IPS-20b (cell line): ENCODE results near the gene IGSF23.
"Not testable (repeated sequence)": the region's sequence is repeated elsewhere in the genome, so short reads cannot be mapped to it uniquely, and the experiment has no call there.

ENCODE experiments used
- H3K27ac ChIP-seq: one replicate; pipeline ENCODE4 v1.5.1; 2013; ENCODE audit warnings: low read length
- H3K27me3 ChIP-seq: 2 replicates; pipeline ENCODE4 v1.6.1; 2013; ENCODE audit warnings: mild to moderate bottlenecking, low read length, inconsistent platforms; ENCODE audit not compliant: insufficient read depth
- H3K36me3 ChIP-seq: 2 replicates; pipeline ENCODE4 v1.6.1; 2013; ENCODE audit warnings: low read depth, mild to moderate bottlenecking, inconsistent platforms, low read length, moderate library complexity; ENCODE audit not compliant: insufficient read depth
- H3K4me1 ChIP-seq: 2 replicates; pipeline ENCODE4 v1.6.1; 2013; ENCODE audit warnings: mild to moderate bottlenecking, control low read depth, inconsistent platforms, low read length, moderate library complexity; ENCODE audit not compliant: insufficient read depth
- H3K4me3 ChIP-seq: 2 replicates; pipeline ENCODE4 v1.5.1; 2013; ENCODE audit warnings: mild to moderate bottlenecking, low read length, inconsistent platforms
- H3K9ac ChIP-seq: 2 replicates; pipeline ENCODE4 v1.6.1; 2013; ENCODE audit warnings: low read depth, mild to moderate bottlenecking, inconsistent platforms, low read length, moderate library complexity
- H3K9me3 ChIP-seq: 2 replicates; pipeline ENCODE4 v1.6.1; 2013; ENCODE audit warnings: mild to moderate bottlenecking, low read depth, low read length, inconsistent platforms; ENCODE audit not compliant: insufficient read depth

Gene IGSF23

DNA sequence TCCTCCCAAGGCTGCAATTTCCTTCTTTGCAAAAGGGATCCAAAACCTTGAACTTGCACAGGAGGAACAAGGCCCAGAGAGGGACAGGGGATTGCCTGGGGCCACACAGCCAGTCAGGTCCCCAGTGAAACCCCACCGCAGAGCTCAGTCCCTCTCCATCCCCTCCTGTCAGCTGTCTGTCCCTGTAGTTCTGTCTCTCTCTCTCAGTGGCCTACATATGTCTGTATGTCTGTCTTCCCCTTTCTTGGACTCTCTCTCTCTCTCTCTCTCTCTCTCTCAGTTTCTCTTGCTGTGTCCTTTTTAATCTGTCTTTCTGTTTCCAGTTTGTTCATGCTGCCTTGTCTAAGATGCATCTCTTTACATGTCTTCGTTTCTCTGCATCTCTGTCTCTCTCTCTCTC, 69.4 kb downstream of the IGSF23 start:
- Histone ChIP-seq H3K9ac (no peak overlapping the region), H3K4me3 (no peak overlapping the region), H3K27ac (no peak overlapping the region), H3K9me3 (no peaks in the 10 kb centered on the region), H3K4me1 (no peaks in the 10 kb centered on the region), H3K36me3 (no peaks in the 10 kb centered on the region), H3K27me3 (no peaks in the 10 kb centered on the region)

DNA sequence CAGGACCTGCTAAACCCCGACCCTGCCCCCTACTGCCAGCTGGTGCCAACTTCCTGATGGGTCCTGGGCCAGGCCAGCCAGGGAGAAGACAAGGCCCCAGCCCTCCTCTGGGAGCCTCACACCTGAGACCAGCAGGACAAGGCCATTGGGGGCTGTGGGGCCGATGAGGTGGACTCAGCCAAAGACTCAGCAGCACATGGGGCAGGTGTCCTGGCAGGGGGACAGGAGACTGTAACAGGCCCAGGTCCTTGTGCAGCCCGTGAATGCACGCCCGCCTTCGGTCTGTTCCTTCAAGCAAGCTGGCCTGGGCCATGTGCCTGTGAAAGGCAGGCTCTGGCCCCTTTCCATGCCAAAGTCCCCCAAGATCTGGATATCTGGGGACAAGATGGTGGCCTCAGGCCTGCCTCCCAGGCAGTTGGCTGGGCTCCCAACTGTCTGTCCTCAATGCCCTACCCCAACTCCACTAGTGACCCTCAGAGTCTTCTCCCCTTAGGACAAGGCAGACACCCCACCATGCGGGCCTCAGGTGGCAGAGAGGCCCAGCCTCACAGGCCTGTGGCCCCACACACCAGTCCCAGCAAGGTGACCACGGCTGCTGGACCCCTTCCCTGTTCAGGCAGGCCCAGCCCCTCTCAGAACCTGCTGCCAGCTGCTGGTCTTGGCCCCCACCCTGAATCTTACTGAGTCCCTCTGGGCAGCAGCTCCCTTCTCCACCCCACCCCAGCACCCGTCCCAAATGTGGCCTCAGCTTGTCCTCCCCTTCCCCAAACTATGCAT, 70.3 kb downstream of the IGSF23 start:
- H3K27me3 ChIP-seq, result no peaks in the 10 kb centered on the region
- no peak overlapping the region for H3K4me3 ChIP-seq
- no peak overlapping the region for H3K27ac ChIP-seq
- no peaks in the 10 kb centered on the region for H3K9me3 ChIP-seq
- no peaks in the 10 kb centered on the region for H3K36me3 ChIP-seq
- H3K4me1 ChIP-seq, result no peaks in the 10 kb centered on the region
- H3K9ac ChIP-seq, result no peak overlapping the region

DNA sequence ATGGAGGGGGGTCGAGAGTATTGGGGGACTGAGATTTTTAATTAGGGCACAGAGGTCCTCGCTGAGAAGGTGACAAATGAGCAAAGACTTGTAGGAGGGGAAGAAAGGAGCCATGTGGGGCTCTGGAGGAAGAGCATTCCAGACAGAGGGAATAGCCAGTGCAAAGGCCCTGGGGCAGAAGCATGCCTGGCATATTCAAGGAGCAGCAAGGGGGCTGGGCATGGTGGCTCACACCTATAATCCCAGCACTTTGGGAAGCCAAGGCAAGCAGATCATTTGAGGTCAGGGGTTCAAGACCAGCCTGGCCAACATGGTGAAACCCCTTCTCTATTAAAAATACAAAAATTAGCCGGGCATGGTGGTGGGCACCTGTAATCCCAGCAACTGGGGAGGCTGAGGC, 71.0 kb downstream of the IGSF23 start:
- H3K4me1 ChIP-seq, H3K4me3 ChIP-seq, H3K27me3 ChIP-seq, H3K27ac ChIP-seq, H3K36me3 ChIP-seq, H3K9ac ChIP-seq, H3K9me3 ChIP-seq: not testable (repeated sequence)

DNA sequence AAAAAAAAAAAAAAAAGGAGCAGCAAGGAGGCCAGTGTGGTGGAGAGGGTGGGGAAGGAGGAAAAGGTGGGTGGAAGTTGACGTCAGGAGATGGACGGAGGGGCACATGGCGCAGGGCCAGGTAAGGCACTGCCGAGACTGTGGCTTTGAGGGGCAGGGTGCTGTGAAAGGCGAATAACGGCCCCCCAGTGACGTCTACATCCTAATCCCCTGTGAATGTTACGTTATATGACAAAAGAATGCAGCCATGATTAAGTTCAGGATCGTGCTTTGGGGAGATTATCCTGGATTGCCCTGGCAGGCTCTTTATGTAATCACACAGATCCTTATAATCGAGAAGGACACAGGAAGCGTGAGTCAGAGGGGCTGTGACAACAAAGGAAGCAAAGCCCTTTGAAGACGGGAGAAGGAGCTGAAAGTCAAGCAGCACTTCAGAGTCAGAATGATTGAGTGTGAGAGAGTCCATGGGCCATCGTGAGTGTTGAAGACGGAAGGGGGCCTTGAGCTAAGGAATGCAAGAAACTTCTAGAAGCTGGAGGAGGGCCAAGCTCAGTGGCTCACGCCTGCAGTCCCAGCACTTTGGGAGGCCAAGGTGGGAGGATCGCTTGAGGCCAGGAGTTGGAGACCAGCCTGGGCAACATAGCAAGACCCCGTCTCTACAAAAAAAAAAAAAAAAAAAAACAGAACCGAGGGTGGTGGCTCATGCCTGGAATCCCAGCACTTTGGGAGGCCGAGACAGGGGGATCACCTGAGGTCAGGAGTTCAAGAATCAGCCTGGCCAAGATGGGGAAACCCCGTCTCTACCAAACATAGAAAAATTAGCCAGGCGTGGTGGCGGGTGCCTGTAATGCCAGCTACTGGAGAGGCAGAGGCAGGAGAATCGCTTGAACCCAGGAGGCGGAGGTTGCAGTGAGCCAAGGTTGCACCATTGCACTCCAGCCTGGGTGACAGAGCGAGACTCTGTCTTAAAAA, 71.8 kb downstream of the IGSF23 start:
- Histone ChIP-seq H3K4me3 (no peak overlapping the region), H3K27ac (no peak overlapping the region), H3K36me3 (no peaks in the 10 kb centered on the region), H3K4me1 (no peaks in the 10 kb centered on the region), H3K27me3 (no peaks in the 10 kb centered on the region), H3K9me3 (no peaks in the 10 kb centered on the region), H3K9ac (no peak overlapping the region)

DNA sequence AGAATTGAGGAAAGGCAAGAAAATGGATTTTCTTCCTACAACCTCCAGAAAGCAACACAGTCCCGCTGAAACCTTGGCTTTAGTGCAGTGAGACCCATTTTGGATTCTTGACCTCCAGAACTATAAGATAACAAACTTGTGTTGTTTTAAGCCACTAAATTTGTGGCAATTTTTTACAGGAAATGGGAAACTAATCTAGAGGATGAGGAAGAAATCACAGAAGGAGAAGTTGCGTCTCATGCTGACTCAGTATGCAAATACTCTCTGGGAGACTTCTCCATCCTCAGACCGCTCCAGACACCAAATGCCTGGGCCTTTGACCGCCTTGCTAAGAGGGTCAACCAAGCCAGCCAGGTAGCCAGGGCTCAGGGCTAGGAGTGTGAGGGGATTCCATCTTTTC, 72.5 kb downstream of the IGSF23 start:
- Histone ChIP-seq H3K27ac (no peak overlapping the region), H3K4me3 (no peak overlapping the region), H3K36me3 (no peaks in the 10 kb centered on the region), H3K4me1 (no peaks in the 10 kb centered on the region), H3K27me3 (no peaks in the 10 kb centered on the region), H3K9ac (no peak overlapping the region), H3K9me3 (no peaks in the 10 kb centered on the region)
